WERI-Rb-1 (cell line): ENCODE measurements around the gene ROR1.

Experiments
- DNase-seq: peaks from one replicate; pipeline ENCODE4 v3.0.0-alpha.2; 2020
- H3K27ac ChIP-seq: fragments of 250-450 bp; sonication (Bioruptor Pico); 2 replicates; pipeline ENCODE4 v1.5.1; 2020; ENCODE audit warnings: mild to moderate bottlenecking, moderate library complexity
- H3K27me3 ChIP-seq: fragments of 250-450 bp; sonication (Bioruptor Pico); 2 replicates; pipeline ENCODE4 v1.5.1; 2021; ENCODE audit warnings: mild to moderate bottlenecking, low read depth, moderate library complexity; ENCODE audit not compliant: insufficient read depth, severe bottlenecking
- H3K36me3 ChIP-seq: fragments of 250-450 bp; sonication (Bioruptor Pico); 2 replicates; pipeline ENCODE4 v1.5.1; 2020; ENCODE audit warnings: mild to moderate bottlenecking, moderate library complexity
- H3K4me3 ChIP-seq: 2 replicates; pipeline ENCODE4 v1.5.1; 2011; ENCODE audit warnings: low read depth, mild to moderate bottlenecking, control low read depth, low read length
- H3K9me3 ChIP-seq: fragments of 250-450 bp; sonication (Bioruptor Pico); 2 replicates; pipeline ENCODE4 v1.5.1; 2021; ENCODE audit warnings: mild to moderate bottlenecking, moderate library complexity; ENCODE audit not compliant: severe bottlenecking
- TF ChIP-seq, protein P1 (sequence below): IDR thresholded peaks from 2 replicates; pipeline ENCODE4 v1.5.1; 2011; ENCODE audit warnings: low read depth, mild to moderate bottlenecking, control low read depth, inconsistent platforms, low read length

The ROR1 gene

DNA sequence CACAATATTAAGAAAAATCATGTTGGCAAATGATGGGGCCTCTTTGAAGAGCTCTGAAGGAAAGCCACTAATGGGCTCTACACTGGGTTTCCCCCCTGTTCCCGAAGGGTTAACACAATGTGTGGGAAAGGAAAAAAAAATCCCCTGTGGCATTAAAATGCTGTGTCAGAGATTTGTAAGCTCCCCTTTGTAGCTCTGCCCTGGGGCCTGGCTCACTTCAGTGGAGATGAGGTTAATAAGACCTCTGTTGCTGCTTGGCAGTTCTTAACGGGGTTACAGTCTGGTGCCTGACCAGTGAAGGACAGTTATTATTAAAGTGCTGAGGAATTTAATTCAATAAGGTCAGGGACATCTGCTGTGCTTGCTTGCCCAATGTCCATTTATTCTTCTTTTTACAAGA, 299.9 kb downstream of the ROR1 start:
- H3K4me3 ChIP-seq, result no peak overlapping the region
- no peaks in the 10 kb centered on the region for H3K36me3 ChIP-seq
- DNase-seq, result peak; percentile 42
- no peaks in the 10 kb centered on the region for H3K27me3 ChIP-seq
- no peak overlapping the region for H3K27ac ChIP-seq
- H3K9me3 ChIP-seq, result no peaks in the 10 kb centered on the region
- TF ChIP-seq, protein P1, sequence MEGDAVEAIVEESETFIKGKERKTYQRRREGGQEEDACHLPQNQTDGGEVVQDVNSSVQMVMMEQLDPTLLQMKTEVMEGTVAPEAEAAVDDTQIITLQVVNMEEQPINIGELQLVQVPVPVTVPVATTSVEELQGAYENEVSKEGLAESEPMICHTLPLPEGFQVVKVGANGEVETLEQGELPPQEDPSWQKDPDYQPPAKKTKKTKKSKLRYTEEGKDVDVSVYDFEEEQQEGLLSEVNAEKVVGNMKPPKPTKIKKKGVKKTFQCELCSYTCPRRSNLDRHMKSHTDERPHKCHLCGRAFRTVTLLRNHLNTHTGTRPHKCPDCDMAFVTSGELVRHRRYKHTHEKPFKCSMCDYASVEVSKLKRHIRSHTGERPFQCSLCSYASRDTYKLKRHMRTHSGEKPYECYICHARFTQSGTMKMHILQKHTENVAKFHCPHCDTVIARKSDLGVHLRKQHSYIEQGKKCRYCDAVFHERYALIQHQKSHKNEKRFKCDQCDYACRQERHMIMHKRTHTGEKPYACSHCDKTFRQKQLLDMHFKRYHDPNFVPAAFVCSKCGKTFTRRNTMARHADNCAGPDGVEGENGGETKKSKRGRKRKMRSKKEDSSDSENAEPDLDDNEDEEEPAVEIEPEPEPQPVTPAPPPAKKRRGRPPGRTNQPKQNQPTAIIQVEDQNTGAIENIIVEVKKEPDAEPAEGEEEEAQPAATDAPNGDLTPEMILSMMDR, result no peak

DNA sequence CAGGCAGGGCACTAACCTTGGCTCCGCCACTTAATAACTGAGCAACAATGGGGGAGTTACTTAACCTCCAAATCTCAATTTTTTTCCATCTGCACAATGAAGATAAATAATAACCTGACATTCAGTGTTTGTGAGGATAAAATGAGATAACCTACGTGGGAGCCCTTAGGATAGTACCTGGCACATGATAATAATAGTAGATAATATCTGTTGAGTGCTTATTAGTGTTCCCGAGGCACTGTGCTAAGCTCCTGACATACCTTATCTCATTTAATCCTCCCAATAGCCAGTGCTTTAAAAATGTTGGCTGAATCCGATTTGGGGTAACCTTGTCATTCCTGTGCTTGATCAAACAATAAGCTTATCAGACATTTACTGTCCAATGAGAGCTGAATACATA, 300.9 kb downstream of the ROR1 start:
- no peaks in the 10 kb centered on the region for H3K36me3 ChIP-seq
- H3K27me3 ChIP-seq, result no peaks in the 10 kb centered on the region
- DNase-seq, result no peak
- H3K4me3 ChIP-seq, result no peak overlapping the region
- H3K9me3 ChIP-seq, result no peaks in the 10 kb centered on the region
- no peak overlapping the region for H3K27ac ChIP-seq
- TF ChIP-seq, protein P1, result no peak

DNA sequence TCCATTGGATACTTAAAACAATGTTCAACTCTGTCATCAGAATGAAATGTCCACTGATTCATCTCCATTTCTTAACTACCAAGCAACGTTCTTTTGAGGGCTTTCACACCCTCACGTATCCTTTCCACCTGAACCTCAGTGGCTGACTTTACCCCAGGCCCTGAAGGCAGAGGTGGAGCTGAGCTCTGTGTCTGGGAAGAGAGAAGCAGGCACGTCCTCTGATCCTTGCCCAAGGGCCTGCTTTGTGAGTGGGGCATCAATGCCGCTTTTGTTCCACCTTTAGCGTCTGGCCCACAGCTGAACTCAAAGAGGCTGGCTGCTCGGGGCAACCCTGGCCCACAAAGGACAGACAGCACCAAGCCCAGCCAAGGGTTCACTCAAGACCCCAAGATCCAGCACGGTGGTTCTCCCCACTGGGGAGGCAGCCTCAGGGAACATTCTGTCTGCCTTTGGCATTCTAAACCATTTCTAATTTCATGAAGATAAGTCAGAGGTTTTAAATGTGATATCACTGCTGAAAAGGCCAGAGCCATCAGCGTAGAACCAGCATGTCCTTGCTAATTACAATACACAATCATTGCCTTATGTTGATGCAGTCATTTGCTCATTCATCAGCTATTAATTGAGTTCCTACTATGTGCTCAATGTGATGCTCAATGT, 303.6 kb downstream of the ROR1 start:
- H3K27me3 ChIP-seq, result no peaks in the 10 kb centered on the region
- H3K4me3 ChIP-seq, result no peak overlapping the region
- H3K36me3 ChIP-seq, result no peaks in the 10 kb centered on the region
- no peak overlapping the region for H3K27ac ChIP-seq
- TF ChIP-seq, protein P1, result no peak
- no peaks in the 10 kb centered on the region for H3K9me3 ChIP-seq
- DNase-seq, result no peak

DNA sequence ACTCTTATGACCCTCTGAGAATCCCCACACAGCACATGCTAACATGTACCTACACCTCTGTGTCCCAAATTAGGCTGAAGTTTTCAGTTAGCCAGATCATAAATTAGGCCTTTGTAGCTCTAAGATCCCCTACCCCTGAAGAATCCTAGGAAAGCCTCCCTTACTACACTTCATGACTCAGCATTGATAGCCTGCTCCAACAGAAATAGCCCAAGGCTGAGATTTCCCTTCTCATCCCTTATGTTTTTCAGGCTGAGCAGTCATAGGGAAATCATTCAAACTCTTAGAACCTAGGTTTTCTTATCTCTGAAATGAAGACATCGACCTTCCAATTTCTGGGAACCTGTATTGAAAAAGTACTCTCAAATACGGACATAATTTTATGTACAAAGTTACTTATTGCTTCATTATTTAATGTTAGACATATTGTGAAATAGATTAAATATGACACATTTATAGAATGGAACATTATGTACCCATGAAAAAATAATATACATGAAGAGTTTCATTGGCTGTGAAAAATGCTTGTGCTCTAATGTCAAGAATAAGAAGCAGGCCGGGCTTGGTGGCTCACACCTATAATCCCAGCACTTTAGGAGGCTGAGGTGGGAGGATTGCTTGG, 307.2 kb downstream of the ROR1 start:
- no peak for DNase-seq
- Histone ChIP-seq H3K4me3 (no peak overlapping the region), H3K27ac (no peak overlapping the region), H3K27me3 (no peaks in the 10 kb centered on the region), H3K36me3 (no peaks in the 10 kb centered on the region), H3K9me3 (no peaks in the 10 kb centered on the region)
- TF ChIP-seq, protein P1, result no peak

DNA sequence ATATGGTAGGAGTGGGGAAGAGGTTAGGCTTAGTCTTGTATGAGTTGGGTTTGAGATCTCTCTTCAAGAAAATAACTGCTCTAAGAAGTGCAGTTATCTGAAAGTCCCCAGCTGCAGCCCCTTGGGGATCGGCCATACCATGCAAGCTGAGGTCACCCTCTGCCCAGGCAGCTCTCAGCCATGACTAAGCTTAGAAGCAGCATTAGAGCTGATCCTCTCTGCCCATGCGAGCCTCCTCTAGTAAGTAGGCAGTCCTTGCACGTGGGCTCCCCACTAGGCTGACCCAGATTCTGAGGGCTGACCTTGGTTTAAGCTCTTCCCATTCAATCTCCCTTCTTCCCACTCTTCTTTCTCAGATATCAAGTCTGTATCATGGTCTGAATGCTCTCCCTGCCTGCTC, 308.6 kb downstream of the ROR1 start:
- Histone ChIP-seq H3K36me3 (no peaks in the 10 kb centered on the region), H3K27ac (peak overlapping the region; percentile 47), H3K4me3 (no peak overlapping the region), H3K27me3 (no peaks in the 10 kb centered on the region), H3K9me3 (no peaks in the 10 kb centered on the region)
- peak; percentile 87 for DNase-seq
- TF ChIP-seq, protein P1, result no peak

DNA sequence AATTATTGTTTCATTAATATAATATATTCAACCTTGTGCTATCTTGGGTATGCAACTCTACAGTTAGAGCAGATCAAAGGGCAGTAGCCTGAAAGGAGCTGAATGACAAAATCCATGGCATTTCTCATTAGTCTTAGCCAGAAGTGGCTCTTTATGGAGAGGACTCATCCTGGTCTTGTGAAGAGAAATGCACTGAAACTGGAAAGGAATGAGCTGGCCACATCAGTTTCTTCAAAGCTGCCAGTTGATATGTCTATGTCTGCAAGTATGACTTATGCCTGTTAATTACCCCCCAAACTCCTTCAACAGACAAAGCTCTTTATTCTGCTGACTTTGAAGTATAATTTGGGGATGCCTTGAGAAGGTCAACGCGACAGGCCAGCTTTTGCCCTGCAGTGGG, 310.6 kb downstream of the ROR1 start:
- no peaks in the 10 kb centered on the region for H3K36me3 ChIP-seq
- no peak overlapping the region for H3K27ac ChIP-seq
- TF ChIP-seq, protein P1, result no peak
- no peaks in the 10 kb centered on the region for H3K9me3 ChIP-seq
- DNase-seq, result no peak
- H3K27me3 ChIP-seq, result no peaks in the 10 kb centered on the region
- no peak overlapping the region for H3K4me3 ChIP-seq
